GM12878 (cell line): ENCODE results near the gene GRM3. TPM values are rescaled to one million over a fixed set of nuclear protein-coding genes. Genes with fewer than 3 reads are reported as not detected.

ENCODE experiments used
- ATAC-seq: fragments of 200-7000 bp; cut with Tn5 transposase; 3 replicates; pipeline ENCODE4 v1.9.1; 2020; ENCODE audit warnings: mild to moderate bottlenecking, moderate library complexity
- BruUV-seq: library from RNA; stranded (reverse); fragments of 400-500 nt; replicated peaks from 2 replicates; lab custom pipeline; 2021; lab: Mats Ljungman, UMichigan
- CTCF ChIA-PET: fragments of 300-600 bp; sonication (Branson Sonifier 250); formaldehyde crosslinking; extraction: SDS; loops from one replicate; lab custom pipeline; 2021; ENCODE audit warnings: inconsistent platforms; lab: Yijun Ruan, JAX
- POLR2A ChIA-PET: fragments of 350-600 bp; formaldehyde crosslinking; extraction: SDS; loops from one replicate; lab custom pipeline; 2021; ENCODE audit warnings: inconsistent platforms; lab: Charles Lee
- RAD21 ChIA-PET: fragments of 300-600 bp; sonication (Branson Sonifier 250); formaldehyde crosslinking; loops from one replicate; lab custom pipeline; 2023; ENCODE audit warnings: antibody characterized with exemption; ENCODE audit not compliant: unreplicated experiment; lab: Charles Lee
- SMC1A ChIA-PET: fragments of 300-600 bp; sonication (Branson Sonifier 250); formaldehyde crosslinking; loops from one replicate; lab custom pipeline; 2023; ENCODE audit not compliant: unreplicated experiment, uncharacterized antibody; lab: Charles Lee
- DNase-seq: peaks from one replicate; pipeline ENCODE4 v3.0.0-alpha.2; 2011; ENCODE audit warnings: low read depth, low spot score
- FAIRE-seq: peaks from 3 replicates; lab custom pipeline; 2011; peaks lifted over from hg19 to GRCh38; lab: Jason Lieb, UNC
- H2AFZ ChIP-seq: 2 replicates; pipeline ENCODE4 v1.6.0; 2011; ENCODE audit warnings: low read depth, low read length, control low read depth; ENCODE audit not compliant: control insufficient read depth
- H3K27ac ChIP-seq: 2 replicates; pipeline ENCODE4 v1.5.1; 2011; ENCODE audit warnings: control low read depth; ENCODE audit not compliant: control insufficient read depth, insufficient read depth
- H3K27me3 ChIP-seq, 2 experiments: replicated peaks in 1 of 2; 2 replicates each; pipeline versions ENCODE4 v1.6.0 to v1.6.1; 2011; ENCODE audit warnings: low read length in 1 of 2; ENCODE audit not compliant: control insufficient read depth in 2 of 2, insufficient read depth in 2 of 2
- H3K36me3 ChIP-seq, 2 experiments: 2 replicates each; pipeline ENCODE4 v1.5.1; 2011; ENCODE audit warnings: low read length in 1 of 2; ENCODE audit not compliant: control insufficient read depth in 2 of 2, insufficient read depth in 2 of 2
- H3K4me1 ChIP-seq: 2 replicates; pipeline ENCODE4 v1.6.1; 2011; ENCODE audit warnings: mild to moderate bottlenecking, low read length, moderate library complexity, mixed read lengths; ENCODE audit not compliant: control insufficient read depth, insufficient read depth
- H3K4me2 ChIP-seq: 2 replicates; pipeline ENCODE4 v1.6.0; 2011; ENCODE audit warnings: control low read depth; ENCODE audit not compliant: control insufficient read depth, insufficient read depth
- H3K4me3 ChIP-seq: fragments of 200-600 bp; sonication (generic); 2 replicates; pipeline ENCODE4 v1.5.1; 2016
- H3K79me2 ChIP-seq: 2 replicates; pipeline ENCODE4 v1.6.0; 2011; ENCODE audit warnings: low read length; ENCODE audit not compliant: control insufficient read depth, insufficient read depth
- H3K9ac ChIP-seq: 2 replicates; pipeline ENCODE4 v1.8.0; 2011; ENCODE audit warnings: low read length, control low read depth, mixed read lengths; ENCODE audit not compliant: control insufficient read depth, insufficient read depth
- H3K9me3 ChIP-seq: replicated peaks from 3 replicates; pipeline ENCODE4 v1.5.1; 2011; ENCODE audit warnings: mild to moderate bottlenecking, low read length; ENCODE audit not compliant: control insufficient read depth, insufficient read depth
- H4K20me1 ChIP-seq: 2 replicates; pipeline ENCODE4 v1.6.0; 2011; ENCODE audit not compliant: control insufficient read depth, insufficient read depth
- BHLHE40 ChIP-seq, 2 experiments: fragments of 450-650 bp in 1 of 2; IDR thresholded peaks; 2 replicates each; pipeline ENCODE4 v1.6.1; 2011 to 2017; ENCODE audit warnings: low read depth in 2 of 2, borderline replicate concordance in 1 of 2, improper control_type of control experiment in 1 of 2, low read length in 1 of 2, mild to moderate bottlenecking in 1 of 2
- CEBPB ChIP-seq, 2 experiments: fragments of 150-350 bp in 1 of 2; IDR thresholded peaks; 2 replicates each; pipeline ENCODE4 v1.6.1; 2012 to 2014; ENCODE audit warnings: low read depth in 2 of 2, low read length in 2 of 2, borderline replicate concordance in 1 of 2, inconsistent platforms in 1 of 2
- ESRRA ChIP-seq: IDR thresholded peaks from 2 replicates; pipeline ENCODE4 v1.6.1; 2012; ENCODE audit warnings: mild to moderate bottlenecking, low read length, improper control_type of control experiment
- FOS ChIP-seq: IDR thresholded peaks from 3 replicates; pipeline ENCODE4 v1.6.1; 2011; ENCODE audit warnings: borderline replicate concordance; ENCODE audit not compliant: insufficient read length; ENCODE audit errors: extremely low read depth
- IKZF1 ChIP-seq: fragments of 450-650 bp; conservative IDR thresholded peaks from 2 replicates; pipeline ENCODE4 v1.6.1; 2017; ENCODE audit warnings: antibody characterized with exemption, mild to moderate bottlenecking
- JUNB ChIP-seq: IDR thresholded peaks from 2 replicates; pipeline ENCODE4 v1.6.1; 2016; ENCODE audit warnings: antibody characterized with exemption, mild to moderate bottlenecking
- MYC ChIP-seq: IDR thresholded peaks from 2 replicates; pipeline ENCODE4 v1.6.1; 2011; ENCODE audit warnings: mild to moderate bottlenecking, low read length, moderate library complexity, inconsistent platforms; ENCODE audit not compliant: insufficient read depth, insufficient replicate concordance, insufficient read length, severe bottlenecking
- NR2C1 ChIP-seq: fragments of 450-650 bp; IDR thresholded peaks from 2 replicates; pipeline ENCODE4 v1.6.1; 2017; ENCODE audit warnings: antibody characterized with exemption, mild to moderate bottlenecking, moderate library complexity
- NRF1 ChIP-seq: conservative IDR thresholded peaks from 2 replicates; pipeline ENCODE4 v1.6.1; 2011; ENCODE audit warnings: mild to moderate bottlenecking, low read depth, low read length, improper control_type of control experiment
- PAX8 ChIP-seq: fragments of 450-650 bp; IDR thresholded peaks from 2 replicates; pipeline ENCODE4 v1.6.1; 2017; ENCODE audit warnings: mild to moderate bottlenecking, moderate library complexity
- RAD21 ChIP-seq: IDR thresholded peaks from 2 replicates; pipeline ENCODE4 v1.6.1; 2011; ENCODE audit warnings: mild to moderate bottlenecking, low read depth, low read length, moderate library complexity; ENCODE audit not compliant: insufficient read depth
- RELA ChIP-seq: fragments of 450-650 bp; IDR thresholded peaks from 2 replicates; pipeline ENCODE4 v1.8.0; 2014; ENCODE audit warnings: borderline replicate concordance; ENCODE audit not compliant: partially characterized antibody
- SMC3 ChIP-seq: IDR thresholded peaks from 2 replicates; pipeline ENCODE4 v1.6.1; 2011; ENCODE audit warnings: low read length, improper control_type of control experiment, borderline replicate concordance
- TAF1 ChIP-seq: IDR thresholded peaks from 2 replicates; pipeline ENCODE4 v1.6.1; 2011; ENCODE audit warnings: mild to moderate bottlenecking, low read depth, low read length, borderline replicate concordance
- TARDBP ChIP-seq: IDR thresholded peaks from 2 replicates; pipeline ENCODE4 v1.6.1; 2016; ENCODE audit warnings: borderline replicate concordance
- TCF12 ChIP-seq: IDR thresholded peaks from 2 replicates; pipeline ENCODE4 v1.6.1; 2011; ENCODE audit warnings: low read depth, mild to moderate bottlenecking, low read length
- TCF3 ChIP-seq: IDR thresholded peaks from 2 replicates; pipeline ENCODE4 v1.6.1; 2012; ENCODE audit warnings: low read depth, mild to moderate bottlenecking, low read length, borderline replicate concordance; ENCODE audit not compliant: insufficient read depth
- WGBS: methylation state at CpG from one replicate; pipeline ENCODE4 v1.1.6; 2016; ENCODE audit warnings: low lambda C conversion rate; ENCODE audit not compliant: insufficient replicate concordance, insufficient coverage; ENCODE audit errors: missing lambda C conversion rate; 5-methylcytosine and 5-hydroxymethylcytosine counted together
- in situ Hi-C: fragments of 300-500 bp; cut with MboI; formaldehyde crosslinking; loops from 9 replicates; pipeline ENCODE4 v1.14.3; 2018; ENCODE audit warnings: mixed read lengths
- intact Hi-C: fragments of 100-400 bp; cut with micrococcal nuclease; formaldehyde crosslinking; loops from one replicate; pipeline ENCODE4 v1.14.2; 2022; ENCODE audit not compliant: unreplicated experiment
- polyA plus RNA-seq, 11 experiments: library from polyadenylated mRNA; depleted of rRNA in 4 of 11; unstranded in 6 of 11; stranded (reverse) in 5 of 11; fragments of >200 nt; fragmentation: Nextera tagmentation in 4 of 11; fragmentation: Illumina TruSeq in 1 of 11; extraction: Ambion mirVana in 4 of 11; extraction: Trizol in 1 of 11; gene quantifications; 1 replicate in 1 of 11; 2 replicates in 10 of 11; pipeline versions ENCODE4 v1.2.1 to v1.2.3, GENCODE V29; 2011 to 2016; ENCODE audit warnings: inconsistent platforms in 2 of 11, missing spikeins in 2 of 11, low read depth in 1 of 11
- total RNA-seq, 4 experiments: library from RNA; depleted of rRNA in 3 of 4; stranded (reverse); fragments of >200 nt in 3 of 4; fragmentation: Illumina TruSeq in 1 of 4; extraction: Trizol in 1 of 4; gene quantifications; 2 replicates each; pipeline versions ENCODE4 v1.2.1 to v1.2.3, GENCODE V29; 2013 to 2021
- TF ChIP-seq, protein P1 (sequence below): IDR thresholded peaks from 2 replicates; pipeline ENCODE4 v1.6.1; 2011; ENCODE audit warnings: low read depth, low read length, improper control_type of control experiment, borderline replicate concordance
- TF ChIP-seq, protein P2 (sequence below): IDR thresholded peaks from 2 replicates; pipeline ENCODE4 v1.6.1; 2012; ENCODE audit warnings: mild to moderate bottlenecking, low read depth, low read length

Gene GRM3
- total and polyA plus RNA-seq, 10 of the 15 experiments (the other 5 are each of a cell fraction or from before 2014, with no cell fraction given): 0.03 to 0.49 (median 0.15) TPM; not detected in 1

DNA sequence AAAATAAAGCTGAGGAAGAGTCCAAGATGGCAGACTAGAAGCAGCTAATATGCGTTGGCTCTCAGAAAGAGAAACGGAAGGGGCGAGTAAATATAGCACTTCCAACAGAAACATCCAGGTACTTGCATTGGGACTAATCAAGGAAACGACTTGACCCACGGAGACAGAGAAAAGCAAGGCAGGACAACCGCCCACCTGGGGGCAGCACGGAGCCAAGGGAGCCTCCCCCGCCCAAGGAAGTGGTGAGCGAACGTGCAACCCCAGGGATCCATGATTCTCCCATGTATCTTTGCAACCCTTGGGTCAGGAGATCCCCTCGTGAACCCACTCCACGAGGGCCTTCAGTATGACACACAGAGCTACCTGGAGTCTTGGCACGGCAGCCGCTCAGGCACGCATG, 45.4 kb upstream of the GRM3 start:
- FAIRE-seq (no peak), DNase-seq (no peak), ATAC-seq (peak; percentile 79)
- ChIA-PET POLR2A (no interaction called here), RAD21 (no interaction called here), CTCF (interaction anchor here (1.1 to 2.4 kb wide), 3 partner anchors 217 to 307 kb away, joined by 3 to 12 read pairs (median 3); no protein-coding TSS in a partner anchor), SMC1A (interaction anchor here (1.0 to 1.3 kb wide), 2 partner anchors 217 to 307 kb away, joined by 3 to 5 read pairs; no protein-coding TSS in a partner anchor)
- H3K79me2 ChIP-seq: no peaks in the 10 kb centered on the region
- no peaks in the 10 kb centered on the region; a peak in 1 of 4 replicates for H3K27me3 ChIP-seq
- in situ Hi-C loops (no loop called here), intact Hi-C loops (loop anchor here (1.0 kb wide), 2 partner anchors 217 to 307 kb away; no protein-coding TSS in a partner anchor)
- no peak overlapping the region for H3K9ac ChIP-seq
- H3K27ac ChIP-seq: no peak overlapping the region
- H3K4me2 ChIP-seq: no peak overlapping the region
- no peaks in the 10 kb centered on the region for H4K20me1 ChIP-seq
- H3K4me1 ChIP-seq: no peaks in the 10 kb centered on the region
- WGBS: 28% methylated on average over 15 of the region's 15 CpGs
- no peak overlapping the region for H3K4me3 ChIP-seq
- BruUV-seq: no TSS peak
- H3K36me3 ChIP-seq: no peaks in the 10 kb centered on the region
- H2AFZ ChIP-seq: no peak overlapping the region
- H3K9me3 ChIP-seq: no peaks in the 10 kb centered on the region
- 0 out of 4 replicates have a peak, but pooled peaks of 1 of the 2 experiments have one; percentile 16 for TF ChIP-seq BHLHE40 (IDR thresholded peaks at IDR 0.05; ENCODE audit: borderline replicate concordance in 1 of 2, low read depth in 2 of 2, low read length in 1 of 2)
- TF ChIP-seq ESRRA: no peak
- no peak for TF ChIP-seq IKZF1
- TF ChIP-seq RELA: no peak
- TF ChIP-seq TARDBP: no peak
- no peak for TF ChIP-seq TCF3
- no peak for TF ChIP-seq NRF1
- no peak for TF ChIP-seq TCF12
- TF ChIP-seq FOS: no peak
- TF ChIP-seq JUNB: no peak
- TF ChIP-seq CEBPB (IDR thresholded peaks at IDR 0.05; ENCODE audit: borderline replicate concordance in 1 of 2, low read depth in 2 of 2, low read length in 2 of 2): no peak
- TF ChIP-seq MYC: no peak
- TF ChIP-seq RAD21: peak; percentile 58
- no peak for TF ChIP-seq NR2C1
- TF ChIP-seq TAF1: no peak
- TF ChIP-seq PAX8: no peak
- TF ChIP-seq SMC3: peak; percentile 24; the same call in 1 of the 2 replicates
- TF ChIP-seq, protein P1, sequence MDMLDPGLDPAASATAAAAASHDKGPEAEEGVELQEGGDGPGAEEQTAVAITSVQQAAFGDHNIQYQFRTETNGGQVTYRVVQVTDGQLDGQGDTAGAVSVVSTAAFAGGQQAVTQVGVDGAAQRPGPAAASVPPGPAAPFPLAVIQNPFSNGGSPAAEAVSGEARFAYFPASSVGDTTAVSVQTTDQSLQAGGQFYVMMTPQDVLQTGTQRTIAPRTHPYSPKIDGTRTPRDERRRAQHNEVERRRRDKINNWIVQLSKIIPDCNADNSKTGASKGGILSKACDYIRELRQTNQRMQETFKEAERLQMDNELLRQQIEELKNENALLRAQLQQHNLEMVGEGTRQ: no peak
- TF ChIP-seq, protein P2, sequence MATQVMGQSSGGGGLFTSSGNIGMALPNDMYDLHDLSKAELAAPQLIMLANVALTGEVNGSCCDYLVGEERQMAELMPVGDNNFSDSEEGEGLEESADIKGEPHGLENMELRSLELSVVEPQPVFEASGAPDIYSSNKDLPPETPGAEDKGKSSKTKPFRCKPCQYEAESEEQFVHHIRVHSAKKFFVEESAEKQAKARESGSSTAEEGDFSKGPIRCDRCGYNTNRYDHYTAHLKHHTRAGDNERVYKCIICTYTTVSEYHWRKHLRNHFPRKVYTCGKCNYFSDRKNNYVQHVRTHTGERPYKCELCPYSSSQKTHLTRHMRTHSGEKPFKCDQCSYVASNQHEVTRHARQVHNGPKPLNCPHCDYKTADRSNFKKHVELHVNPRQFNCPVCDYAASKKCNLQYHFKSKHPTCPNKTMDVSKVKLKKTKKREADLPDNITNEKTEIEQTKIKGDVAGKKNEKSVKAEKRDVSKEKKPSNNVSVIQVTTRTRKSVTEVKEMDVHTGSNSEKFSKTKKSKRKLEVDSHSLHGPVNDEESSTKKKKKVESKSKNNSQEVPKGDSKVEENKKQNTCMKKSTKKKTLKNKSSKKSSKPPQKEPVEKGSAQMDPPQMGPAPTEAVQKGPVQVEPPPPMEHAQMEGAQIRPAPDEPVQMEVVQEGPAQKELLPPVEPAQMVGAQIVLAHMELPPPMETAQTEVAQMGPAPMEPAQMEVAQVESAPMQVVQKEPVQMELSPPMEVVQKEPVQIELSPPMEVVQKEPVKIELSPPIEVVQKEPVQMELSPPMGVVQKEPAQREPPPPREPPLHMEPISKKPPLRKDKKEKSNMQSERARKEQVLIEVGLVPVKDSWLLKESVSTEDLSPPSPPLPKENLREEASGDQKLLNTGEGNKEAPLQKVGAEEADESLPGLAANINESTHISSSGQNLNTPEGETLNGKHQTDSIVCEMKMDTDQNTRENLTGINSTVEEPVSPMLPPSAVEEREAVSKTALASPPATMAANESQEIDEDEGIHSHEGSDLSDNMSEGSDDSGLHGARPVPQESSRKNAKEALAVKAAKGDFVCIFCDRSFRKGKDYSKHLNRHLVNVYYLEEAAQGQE: no peak
